IMR-90 (cell line): Measurements from ENCODE around the gene BRCA1. TPM values are rescaled to one million over a fixed set of nuclear protein-coding genes. Genes with fewer than 3 reads are reported as not detected.
"Not testable (repeated sequence)": the region's sequence is repeated elsewhere in the genome, so short reads cannot be mapped to it uniquely, and the experiment has no call there.

Source experiments
- ATAC-seq: fragments of 200-7000 bp; cut with Tn5 transposase; 2 replicates; pipeline ENCODE4 v1.9.1; 2020; ENCODE audit warnings: low read depth, mild to moderate bottlenecking, moderate library complexity
- BruUV-seq: library from RNA; stranded (reverse); fragments of 400-500 nt; replicated peaks from 2 replicates; lab custom pipeline; 2021; lab: Mats Ljungman, UMichigan
- CTCF ChIA-PET: fragments of 300-600 bp; formaldehyde crosslinking; extraction: SDS; loops from one replicate; lab custom pipeline; 2021; ENCODE audit warnings: antibody characterized with exemption; lab: Yijun Ruan, JAX
- POLR2A ChIA-PET: fragments of 300-600 bp; sonication (Branson Sonifier 250); formaldehyde crosslinking; loops from one replicate; lab custom pipeline; 2022; ENCODE audit warnings: antibody characterized with exemption; ENCODE audit not compliant: unreplicated experiment; lab: Charles Lee
- DNase-seq: peaks from one replicate; pipeline ENCODE4 v3.0.0; 2013
- H2AFZ ChIP-seq: replicated peaks from 2 replicates; pipeline ENCODE3; 2013; ENCODE audit warnings: low read length, mild to moderate bottlenecking; ENCODE audit not compliant: poor library complexity
- H2AK5ac ChIP-seq: 2 replicates; pipeline ENCODE4 v1.6.1; 2013; ENCODE audit warnings: low read depth, low read length, inconsistent platforms
- H2AK9ac ChIP-seq: replicated peaks from 2 replicates; pipeline ENCODE3; 2013; ENCODE audit warnings: mild to moderate bottlenecking, low read depth, low read length, moderate library complexity; ENCODE audit not compliant: poor library complexity
- H2BK120ac ChIP-seq: 2 replicates; pipeline ENCODE4 v1.6.1; 2013; ENCODE audit warnings: low read depth, low read length, inconsistent platforms
- H2BK15ac ChIP-seq: 3 replicates; pipeline ENCODE4 v1.6.1; 2013; ENCODE audit warnings: low read depth, low read length, inconsistent platforms
- H2BK20ac ChIP-seq: 2 replicates; pipeline ENCODE4 v1.6.1; 2013; ENCODE audit warnings: low read depth, mild to moderate bottlenecking, inconsistent platforms, low read length, moderate library complexity
- H2BK5ac ChIP-seq: 2 replicates; pipeline ENCODE4 v1.6.1; 2013; ENCODE audit warnings: mild to moderate bottlenecking, low read depth, low read length, inconsistent platforms; ENCODE audit not compliant: poor library complexity, severe bottlenecking
- H3K14ac ChIP-seq: replicated peaks from 2 replicates; pipeline ENCODE4 v1.6.1; 2013; ENCODE audit warnings: low read depth, low read length, inconsistent platforms
- H3K18ac ChIP-seq: 2 replicates; pipeline ENCODE4 v1.6.1; 2013; ENCODE audit warnings: low read depth, low read length, control low read depth
- H3K23ac ChIP-seq: 2 replicates; pipeline ENCODE4 v1.6.1; 2013; ENCODE audit warnings: low read depth, low read length, inconsistent platforms
- H3K27ac ChIP-seq: 2 replicates; pipeline ENCODE4 v1.5.1; 2013; ENCODE audit warnings: mild to moderate bottlenecking, control low read depth, low read length; ENCODE audit not compliant: insufficient read depth
- H3K27me3 ChIP-seq: 2 replicates; pipeline ENCODE4 v1.6.1; 2013; ENCODE audit warnings: low read length; ENCODE audit not compliant: control insufficient read depth, insufficient read depth
- H3K36me3 ChIP-seq: 2 replicates; pipeline ENCODE4 v1.6.1; 2013; ENCODE audit warnings: low read length, mixed read lengths; ENCODE audit not compliant: control insufficient read depth, insufficient read depth
- H3K4ac ChIP-seq: 2 replicates; pipeline ENCODE4 v1.6.1; 2013; ENCODE audit warnings: low read depth, low read length, inconsistent platforms
- H3K4me1 ChIP-seq: 2 replicates; pipeline ENCODE4 v1.6.1; 2013; ENCODE audit warnings: low read length, mixed read lengths; ENCODE audit not compliant: control insufficient read depth, insufficient read depth
- H3K4me2 ChIP-seq: 2 replicates; pipeline ENCODE4 v1.6.1; 2013; ENCODE audit warnings: low read depth, mild to moderate bottlenecking, control low read depth, low read length, moderate library complexity
- H3K4me3 ChIP-seq: 2 replicates; pipeline ENCODE4 v1.5.1; 2013; ENCODE audit warnings: low read depth, mild to moderate bottlenecking, control low read depth, low read length, moderate library complexity; ENCODE audit not compliant: insufficient read depth
- H3K56ac ChIP-seq: 2 replicates; pipeline ENCODE4 v1.6.1; 2013; ENCODE audit warnings: low read length, inconsistent platforms; ENCODE audit not compliant: insufficient read depth; ENCODE audit errors: extremely low read depth
- H3K79me1 ChIP-seq, 2 experiments: 2 replicates each; pipeline ENCODE4 v1.6.1; 2013; ENCODE audit warnings: low read length in 2 of 2, inconsistent platforms in 1 of 2, low read depth in 1 of 2
- H3K9ac ChIP-seq: 2 replicates; pipeline ENCODE4 v1.6.1; 2013; ENCODE audit warnings: low read depth, low read length, control low read depth
- H3K9me1 ChIP-seq: 2 replicates; pipeline ENCODE4 v1.6.1; 2013; ENCODE audit warnings: low read length, inconsistent platforms; ENCODE audit not compliant: insufficient read depth
- H3K9me3 ChIP-seq: 2 replicates; pipeline ENCODE4 v1.6.1; 2013; ENCODE audit warnings: low read length; ENCODE audit not compliant: control insufficient read depth, insufficient read depth
- H4K20me1 ChIP-seq: 2 replicates; pipeline ENCODE4 v1.6.1; 2013; ENCODE audit warnings: low read length, inconsistent platforms; ENCODE audit not compliant: insufficient read depth
- H4K5ac ChIP-seq: 2 replicates; pipeline ENCODE4 v1.6.1; 2013; ENCODE audit warnings: mild to moderate bottlenecking, low read depth, low read length, control low read depth
- H4K8ac ChIP-seq, 2 experiments: 2 replicates each; pipeline ENCODE4 v1.6.1; 2013; ENCODE audit warnings: low read depth in 2 of 2, low read length in 2 of 2, control low read depth in 1 of 2, inconsistent platforms in 1 of 2
- H4K91ac ChIP-seq: 2 replicates; pipeline ENCODE4 v1.6.1; 2013; ENCODE audit warnings: low read depth, low read length, inconsistent platforms; ENCODE audit not compliant: insufficient read depth
- WGBS, 2 experiments: methylation state at CpG; one replicate each; pipeline versions ENCODE4 v1.1.5 to v1.1.7; 2013; ENCODE audit warnings: missing lambda C conversion rate in 2 of 2; ENCODE audit not compliant: insufficient read length in 1 of 2; ENCODE audit errors: extremely low coverage in 2 of 2; 5-methylcytosine and 5-hydroxymethylcytosine counted together
- dilution Hi-C: fragments of 300-500 bp; cut with HindIII; formaldehyde crosslinking; loops from one replicate; pipeline ENCODE4 v1.14.3; 2018; ENCODE audit warnings: low sequenced_read_pairs; ENCODE audit not compliant: unreplicated experiment
- in situ Hi-C: fragments of 300-500 bp; cut with MboI; formaldehyde crosslinking; loops from 3 replicates; pipeline ENCODE4 v1.14.3; 2019; ENCODE audit warnings: low sequenced_read_pairs, inconsistent platforms, mixed read lengths
- intact Hi-C: fragments of 100-400 bp; cut with micrococcal nuclease; formaldehyde crosslinking; loops from 2 replicates; pipeline ENCODE4 v1.10.0; 2022
- polyA plus RNA-seq, 3 experiments: library from polyadenylated mRNA; depleted of rRNA; stranded (reverse); fragments of >200 nt; gene quantifications; 2 replicates each; pipeline ENCODE4 v1.2.3, GENCODE V29; 2012; ENCODE audit warnings: low replicate concordance in 1 of 3
- total RNA-seq: library from RNA; depleted of rRNA; stranded (reverse); fragments of >200 nt; gene quantifications from 2 replicates; pipeline ENCODE4 v1.2.3, GENCODE V29; 2012

The BRCA1 gene
- total and polyA plus RNA-seq, 2 of the 4 experiments (the other 2 are of a cell fraction): 8.3 to 17.7 TPM

- CTCF ChIA-PET: interaction anchor here (0.6 kb wide), 2 partner anchors 29 to 245 kb away, joined by 5 to 7 read pairs; no protein-coding TSS in a partner anchor
- intact Hi-C loops, ATAC-seq, dilution Hi-C loops, DNase-seq, H3K18ac ChIP-seq, H2BK20ac ChIP-seq, H3K4me1 ChIP-seq, H3K9ac ChIP-seq, H2AK9ac ChIP-seq, H2BK120ac ChIP-seq, BruUV-seq, H3K79me1 ChIP-seq, H2BK5ac ChIP-seq, H3K9me3 ChIP-seq, H2AFZ ChIP-seq, H3K4me2 ChIP-seq, H3K4ac ChIP-seq, H4K8ac ChIP-seq, H4K20me1 ChIP-seq, H3K27me3 ChIP-seq, H3K14ac ChIP-seq, in situ Hi-C loops, H3K4me3 ChIP-seq, H3K27ac ChIP-seq, H4K91ac ChIP-seq, POLR2A ChIA-PET, H2AK5ac ChIP-seq, H3K56ac ChIP-seq, H3K23ac ChIP-seq, H2BK15ac ChIP-seq, H4K5ac ChIP-seq, H3K9me1 ChIP-seq: not testable (repeated sequence)
- H3K36me3 ChIP-seq: peaks cover 23% of the 10 kb centered on the region; the same call in 1 of the 2 replicates
- WGBS, 2 experiments: 100% methylated on average over 2 of the region's 4 CpGs; no CpG with 5 or more reads in 1 of the 2 experiments
Observed at GRCh38 chr17:43138531-43138930, 13.4 kb upstream of the BRCA1 start.

GRCh38 chr17:43136574-43136973, 11.4 kb upstream of the BRCA1 start:
- H4K8ac ChIP-seq, H3K4me1 ChIP-seq, H3K4me2 ChIP-seq, H2AK5ac ChIP-seq, in situ Hi-C loops, H2BK120ac ChIP-seq, H4K5ac ChIP-seq, H3K27me3 ChIP-seq, H4K91ac ChIP-seq, H2AK9ac ChIP-seq, H4K20me1 ChIP-seq, dilution Hi-C loops, ATAC-seq, intact Hi-C loops, DNase-seq, H2BK15ac ChIP-seq, H3K4ac ChIP-seq, POLR2A ChIA-PET, H3K14ac ChIP-seq, H2BK5ac ChIP-seq, BruUV-seq, H3K79me1 ChIP-seq, H3K56ac ChIP-seq, CTCF ChIA-PET, H2AFZ ChIP-seq, H3K18ac ChIP-seq, H3K4me3 ChIP-seq, H3K9me3 ChIP-seq, H2BK20ac ChIP-seq, H3K9ac ChIP-seq, H3K23ac ChIP-seq, H3K27ac ChIP-seq, H3K9me1 ChIP-seq: not testable (repeated sequence)
- no CpG with 5 or more reads among the region's 3 CpGs for WGBS, 2 experiments
- peaks cover 29% of the 10 kb centered on the region for H3K36me3 ChIP-seq
